A673 (cell line): Measurements from ENCODE around the gene KCND3. TPM values are rescaled to one million over a fixed set of nuclear protein-coding genes. Genes with fewer than 3 reads are reported as not detected.

Source experiments
- BruUV-seq: library from RNA; stranded (reverse); fragments of 400-500 nt; replicated peaks from 2 replicates; lab custom pipeline; 2021; lab: Mats Ljungman, UMichigan
- CTCF ChIA-PET: fragments of 300-600 bp; sonication (Branson Sonifier 250); formaldehyde crosslinking; loops from one replicate; lab custom pipeline; 2022; ENCODE audit warnings: antibody characterized with exemption; lab: Charles Lee
- POLR2A ChIA-PET: fragments of 300-600 bp; sonication (Branson Sonifier 250); formaldehyde crosslinking; loops from one replicate; lab custom pipeline; 2022; ENCODE audit warnings: antibody characterized with exemption; ENCODE audit not compliant: low non-redundant PET; lab: Charles Lee
- DNase-seq: peaks from one replicate; pipeline ENCODE4 v3.0.0-alpha.2; 2015; ENCODE audit warnings: low spot score
- H3K27ac ChIP-seq: fragments of 200-600 bp; sonication (generic); 2 replicates; pipeline ENCODE4 v1.5.1; 2016; ENCODE audit warnings: mixed run types, low read depth, mild to moderate bottlenecking, mixed read lengths, antibody characterized with exemption, low read length; ENCODE audit not compliant: poor library complexity, severe bottlenecking
- H3K27me3 ChIP-seq: fragments of 200-600 bp; sonication (generic); replicated peaks from 2 replicates; pipeline ENCODE4 v1.6.1; 2017; ENCODE audit warnings: mixed run types, low read depth, mild to moderate bottlenecking, mixed read lengths, antibody characterized with exemption, low read length; ENCODE audit not compliant: insufficient read depth, poor library complexity
- H3K36me3 ChIP-seq: fragments of 200-600 bp; sonication (generic); 2 replicates; pipeline ENCODE4 v1.6.1; 2016; ENCODE audit warnings: mixed run types, mild to moderate bottlenecking, mixed read lengths, antibody characterized with exemption, low read length; ENCODE audit not compliant: insufficient read depth, poor library complexity, severe bottlenecking
- H3K4me1 ChIP-seq: fragments of 200-600 bp; sonication (generic); 2 replicates; pipeline ENCODE4 v1.6.1; 2017; ENCODE audit warnings: mixed run types, mild to moderate bottlenecking, mixed read lengths, antibody characterized with exemption, low read length; ENCODE audit not compliant: insufficient read depth, poor library complexity, severe bottlenecking
- H3K4me3 ChIP-seq: fragments of 200-600 bp; sonication (generic); 2 replicates; pipeline ENCODE4 v1.5.1; 2016; ENCODE audit warnings: low read depth, mixed run types, mild to moderate bottlenecking, mixed read lengths, low read length; ENCODE audit not compliant: poor library complexity, severe bottlenecking
- H3K9me3 ChIP-seq: fragments of 200-600 bp; sonication (generic); 2 replicates; pipeline ENCODE4 v1.6.1; 2016; ENCODE audit warnings: mixed run types, low read depth, mild to moderate bottlenecking, mixed read lengths, antibody characterized with exemption, low read length; ENCODE audit not compliant: poor library complexity, severe bottlenecking
- EZH2 ChIP-seq: fragments of 200-600 bp; sonication (generic); IDR thresholded peaks from 2 replicates; pipeline ENCODE4 v1.6.1; 2017; ENCODE audit warnings: borderline replicate concordance, low read depth, mild to moderate bottlenecking, mixed read lengths, antibody characterized with exemption, low read length; ENCODE audit not compliant: poor library complexity, severe bottlenecking
- intact Hi-C: fragments of 100-400 bp; cut with micrococcal nuclease; formaldehyde crosslinking; loops from one replicate; pipeline ENCODE4 v1.10.0; 2022; ENCODE audit not compliant: unreplicated experiment
- total RNA-seq: library from RNA; stranded (reverse); gene quantifications from 2 replicates; pipeline ENCODE4 v1.2.3, GENCODE V29; 2021
- TF ChIP-seq, protein P1 (sequence below): fragments of 300-800, 200-600 bp; sonication (generic); conservative IDR thresholded peaks from 2 replicates; pipeline ENCODE4 v1.5.1; 2017; ENCODE audit warnings: low read depth, mild to moderate bottlenecking, antibody characterized with exemption, low read length, moderate library complexity, mixed read lengths

Gene KCND3
- total RNA-seq, 1 experiment from 2014 or later = not detected

DNA sequence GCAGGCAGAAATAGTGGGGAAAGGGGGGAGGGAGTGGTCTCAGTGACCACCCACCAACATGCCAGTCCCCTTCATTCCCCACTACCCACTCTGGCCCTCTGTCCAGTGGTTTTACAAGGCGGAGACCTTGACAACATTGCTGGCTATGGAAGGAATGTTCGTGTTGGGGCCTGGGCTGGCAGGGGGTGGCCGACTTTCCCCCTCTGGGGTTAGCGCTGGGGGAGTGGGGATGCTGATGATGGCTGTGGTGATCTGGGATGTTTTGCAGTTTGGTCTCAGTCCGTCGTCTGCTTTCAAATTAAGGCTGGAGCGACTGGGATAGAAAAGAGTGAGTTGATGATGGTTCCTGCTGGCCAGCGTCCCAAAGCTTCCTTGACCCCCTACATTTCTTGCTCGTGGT is 213.5 kb downstream of the KCND3 start:
- TF ChIP-seq, protein P1, sequence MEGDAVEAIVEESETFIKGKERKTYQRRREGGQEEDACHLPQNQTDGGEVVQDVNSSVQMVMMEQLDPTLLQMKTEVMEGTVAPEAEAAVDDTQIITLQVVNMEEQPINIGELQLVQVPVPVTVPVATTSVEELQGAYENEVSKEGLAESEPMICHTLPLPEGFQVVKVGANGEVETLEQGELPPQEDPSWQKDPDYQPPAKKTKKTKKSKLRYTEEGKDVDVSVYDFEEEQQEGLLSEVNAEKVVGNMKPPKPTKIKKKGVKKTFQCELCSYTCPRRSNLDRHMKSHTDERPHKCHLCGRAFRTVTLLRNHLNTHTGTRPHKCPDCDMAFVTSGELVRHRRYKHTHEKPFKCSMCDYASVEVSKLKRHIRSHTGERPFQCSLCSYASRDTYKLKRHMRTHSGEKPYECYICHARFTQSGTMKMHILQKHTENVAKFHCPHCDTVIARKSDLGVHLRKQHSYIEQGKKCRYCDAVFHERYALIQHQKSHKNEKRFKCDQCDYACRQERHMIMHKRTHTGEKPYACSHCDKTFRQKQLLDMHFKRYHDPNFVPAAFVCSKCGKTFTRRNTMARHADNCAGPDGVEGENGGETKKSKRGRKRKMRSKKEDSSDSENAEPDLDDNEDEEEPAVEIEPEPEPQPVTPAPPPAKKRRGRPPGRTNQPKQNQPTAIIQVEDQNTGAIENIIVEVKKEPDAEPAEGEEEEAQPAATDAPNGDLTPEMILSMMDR = no peak
- no peak for TF ChIP-seq EZH2
- ChIA-PET POLR2A (no interaction called here), CTCF (no interaction called here)
- no peak overlapping the region for H3K4me3 ChIP-seq
- H3K27ac ChIP-seq = no peak overlapping the region
- BruUV-seq = no TSS peak
- no peaks in the 10 kb centered on the region for H3K4me1 ChIP-seq
- H3K9me3 ChIP-seq = no peaks in the 10 kb centered on the region
- intact Hi-C loops = no loop called here
- no peak for DNase-seq
- H3K27me3 ChIP-seq = no peaks in the 10 kb centered on the region
- H3K36me3 ChIP-seq = no peaks in the 10 kb centered on the region

DNA sequence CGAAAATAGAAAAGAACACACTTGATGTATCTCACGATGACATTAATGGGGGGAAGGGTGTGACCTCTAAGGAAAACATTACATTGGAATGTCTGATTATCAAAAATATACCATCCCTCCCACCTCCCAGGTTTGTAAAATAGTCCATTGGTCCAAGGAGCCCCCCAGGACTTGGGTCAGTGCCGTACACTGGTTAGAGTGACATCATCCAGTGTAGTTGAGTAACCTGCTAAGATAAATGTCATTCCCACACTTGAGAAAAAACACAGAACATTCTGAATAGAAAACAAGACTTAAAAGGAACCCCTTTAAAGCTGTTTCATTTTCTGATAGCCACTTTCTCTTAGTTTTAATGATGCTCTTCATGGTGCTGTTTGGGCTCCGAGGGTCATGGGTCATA is 218.6 kb downstream of the KCND3 start:
- DNase-seq = no peak
- Histone ChIP-seq H3K27me3 (no peaks in the 10 kb centered on the region), H3K4me3 (no peak overlapping the region), H3K36me3 (peaks cover 33% of the 10 kb centered on the region), H3K27ac (no peak overlapping the region), H3K9me3 (no peaks in the 10 kb centered on the region), H3K4me1 (no peaks in the 10 kb centered on the region)
- TF ChIP-seq, protein P1 = no peak
- no peak for TF ChIP-seq EZH2
- ChIA-PET POLR2A (no interaction called here), CTCF (no interaction called here)
- intact Hi-C loops = no loop called here
- BruUV-seq = no TSS peak

DNA sequence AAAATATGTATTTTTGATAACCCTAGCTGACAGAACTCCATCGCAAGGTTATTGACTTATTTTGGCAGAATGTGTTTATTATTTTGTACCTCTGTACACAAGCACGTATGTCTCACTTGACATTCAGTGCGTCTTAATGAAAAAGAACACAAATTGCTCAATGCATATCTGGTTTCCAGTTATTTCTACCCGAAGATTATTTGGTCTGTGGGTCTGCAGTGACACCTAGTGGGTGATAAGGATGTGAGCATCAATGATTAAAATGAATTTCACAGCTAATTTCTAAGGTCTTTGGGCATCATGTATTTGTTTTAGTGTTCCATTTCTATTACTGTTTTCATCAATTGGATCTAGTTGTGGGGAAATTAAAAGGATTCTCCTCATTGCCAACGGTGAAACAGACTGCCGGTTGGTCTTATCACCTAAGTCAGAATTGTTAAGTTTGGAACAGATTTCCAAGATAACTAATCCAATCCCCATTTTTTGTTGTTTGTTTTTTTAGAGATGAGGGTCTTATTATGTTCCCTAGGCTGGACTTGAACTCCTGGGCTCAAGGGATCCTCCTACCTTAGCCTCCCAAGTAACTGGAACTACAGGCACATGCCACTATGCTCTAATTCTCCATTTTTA is 219.8 kb downstream of the KCND3 start:
- peaks cover 46% of the 10 kb centered on the region for H3K36me3 ChIP-seq
- H3K27ac ChIP-seq = no peak overlapping the region
- CTCF ChIA-PET = interaction anchor here (0.6 to 1.5 kb wide), 3 partner anchors 55 to 1490 kb away, joined by 3 to 10 read pairs (median 4); no protein-coding TSS in a partner anchor
- BruUV-seq = no TSS peak
- no peak overlapping the region for H3K4me3 ChIP-seq
- POLR2A ChIA-PET = no interaction called here
- peak; percentile 78 for DNase-seq
- no peaks in the 10 kb centered on the region for H3K9me3 ChIP-seq
- no peaks in the 10 kb centered on the region for H3K4me1 ChIP-seq
- intact Hi-C loops = loop anchor here (2.0 kb wide), 2 partner anchors 55 to 261 kb away; no protein-coding TSS in a partner anchor
- H3K27me3 ChIP-seq = no peaks in the 10 kb centered on the region
- TF ChIP-seq, protein P1 = peak; percentile 86
- TF ChIP-seq EZH2 = no peak
